HG03280 (cell line): ENCODE results near the gene ANKRD12.
A peak's percentile ranks its signal among the peaks of the same experiment; 100 is the strongest.
"Not testable (repeated sequence)": the region's sequence is repeated elsewhere in the genome, so short reads cannot be mapped to it uniquely, and the experiment has no call there.

ENCODE experiments used
- ATAC-seq: cut with Tn5 transposase; IDR thresholded peaks from one replicate; pipeline ENCODE4 v1.9.1; 2021; ENCODE audit warnings: mild to moderate bottlenecking, moderate library complexity; ENCODE audit not compliant: unreplicated experiment

ANKRD12 gene

DNA sequence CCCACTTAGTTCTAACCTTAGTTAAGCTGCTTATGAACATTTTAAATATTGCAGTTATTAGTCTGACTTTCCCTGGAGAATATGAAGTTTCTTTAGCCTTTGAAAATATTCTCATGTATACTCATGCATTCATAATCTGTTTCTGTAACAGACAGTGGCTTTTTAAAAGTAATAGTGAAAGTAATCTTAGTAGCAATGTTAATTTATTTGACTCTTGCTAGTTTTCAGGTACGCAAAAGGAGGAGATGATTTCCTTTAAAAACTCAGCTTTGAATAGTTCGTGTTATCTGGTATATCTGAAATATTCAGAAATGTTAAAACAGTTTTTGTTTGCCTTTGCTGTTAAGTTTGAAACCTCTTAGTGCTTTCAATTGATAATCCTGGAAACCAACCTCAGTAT, 3.8 kb downstream of the ANKRD12 start:
- ATAC-seq, result no peak

DNA sequence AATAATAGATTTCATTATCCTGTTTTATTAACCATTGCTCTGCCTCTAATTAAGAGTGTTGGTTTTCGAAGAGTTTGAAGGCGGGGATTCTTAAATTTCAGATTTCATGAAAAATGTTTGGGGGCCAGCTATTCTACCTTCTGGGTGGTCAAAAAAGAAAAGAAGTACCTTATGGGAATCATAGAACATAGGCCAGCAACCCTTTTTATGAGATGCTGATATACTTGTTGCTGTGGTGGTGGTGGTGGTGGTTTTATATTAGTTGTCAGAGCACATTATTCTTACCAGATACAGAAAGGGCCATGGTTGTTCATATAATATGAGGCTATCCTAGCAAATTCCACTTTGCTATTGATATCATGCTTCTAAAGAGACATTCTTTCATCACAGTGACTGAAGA, 4.4 kb downstream of the ANKRD12 start:
- ATAC-seq, result no peak

GRCh38 chr18:9146224-9146623, 9.6 kb downstream of the ANKRD12 start:
- ATAC-seq, result no peak

- no peak for ATAC-seq
Measured at GRCh38 chr18:9147440-9148202, 11.0 kb downstream of the ANKRD12 start.

GRCh38 chr18:9148203-9148552, 11.6 kb downstream of the ANKRD12 start:
- ATAC-seq, result no peak

DNA sequence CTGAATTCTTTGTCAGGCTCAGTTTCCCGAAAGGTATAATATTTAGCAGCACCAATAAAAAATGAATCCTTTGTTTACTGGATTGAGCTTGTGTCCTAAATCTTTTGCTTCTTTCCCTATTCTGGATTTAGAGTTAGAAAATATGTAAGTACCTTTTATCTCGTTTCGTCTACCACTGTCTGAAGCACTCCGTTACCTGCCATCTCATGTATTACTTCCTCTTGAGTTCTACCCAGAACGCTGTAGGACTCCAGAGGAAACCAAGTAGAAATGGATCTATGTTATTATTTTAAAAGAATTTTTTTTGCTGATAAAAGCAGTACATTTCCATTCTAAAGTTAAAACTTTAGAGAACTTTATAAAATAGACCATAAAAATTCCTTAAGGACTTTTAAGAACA, 13.5 kb downstream of the ANKRD12 start:
- no peak for ATAC-seq

- no peak for ATAC-seq
Measured at GRCh38 chr18:9153256-9153655, 16.7 kb downstream of the ANKRD12 start.

DNA sequence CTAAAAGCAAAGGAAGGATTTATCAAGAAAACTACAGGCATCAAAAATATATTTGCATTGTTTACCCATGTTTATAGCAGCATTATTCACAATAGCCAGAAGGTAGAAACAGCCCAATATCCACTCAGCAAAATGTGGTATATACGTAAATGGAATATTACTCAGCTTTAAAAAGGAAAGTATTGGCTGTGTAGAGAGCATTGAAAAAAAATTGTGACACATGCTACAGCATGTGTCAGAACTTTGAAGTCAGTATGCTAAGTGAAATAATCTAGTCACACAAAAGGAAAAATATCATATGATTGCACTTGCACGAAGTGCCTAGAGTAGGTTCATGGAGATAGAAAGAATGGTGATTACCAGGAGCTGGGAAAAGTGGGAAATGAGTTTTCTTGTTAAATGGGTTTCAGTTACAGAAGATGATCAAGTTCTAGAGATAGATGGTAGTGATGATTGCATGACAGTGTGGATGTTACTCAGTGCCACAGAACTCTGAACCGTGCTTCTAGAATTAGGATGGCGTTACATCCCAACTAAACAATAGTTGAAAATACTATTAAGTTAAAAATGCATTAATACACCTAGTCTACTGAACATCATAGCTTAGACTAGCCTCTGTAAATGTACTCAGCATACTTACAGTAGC, 20.1 kb downstream of the ANKRD12 start:
- ATAC-seq, result no peak

- ATAC-seq, result no peak
Measured at GRCh38 chr18:9157806-9158205, 21.2 kb downstream of the ANKRD12 start.

DNA sequence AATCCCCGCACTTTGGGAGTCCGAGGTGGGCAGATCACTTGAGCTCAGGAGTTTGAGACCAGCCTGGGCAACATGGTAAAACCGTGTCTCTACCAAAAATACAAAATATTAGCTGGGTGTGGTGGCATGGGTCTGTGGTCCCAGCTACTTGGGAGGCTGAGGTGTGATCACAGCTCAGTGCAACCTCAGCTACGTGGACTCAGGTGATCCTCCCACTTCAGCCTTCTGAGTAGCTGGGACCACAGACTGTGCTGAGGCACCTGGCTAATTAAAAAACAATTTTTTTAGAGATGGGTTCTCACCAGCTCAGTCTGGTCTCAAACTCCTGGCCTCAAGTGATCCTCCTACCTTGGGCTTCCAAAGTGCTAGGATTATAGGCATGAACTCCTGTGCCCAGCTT, 23.4 kb downstream of the ANKRD12 start:
- no peak for ATAC-seq

- not testable (repeated sequence) for ATAC-seq
Measured at GRCh38 chr18:9162663-9163062, 26.1 kb downstream of the ANKRD12 start.

- not testable (repeated sequence) for ATAC-seq
Measured at GRCh38 chr18:9164149-9164548, 27.6 kb downstream of the ANKRD12 start.

- not testable (repeated sequence) for ATAC-seq
Measured at GRCh38 chr18:9165883-9166282, 29.3 kb downstream of the ANKRD12 start.

DNA sequence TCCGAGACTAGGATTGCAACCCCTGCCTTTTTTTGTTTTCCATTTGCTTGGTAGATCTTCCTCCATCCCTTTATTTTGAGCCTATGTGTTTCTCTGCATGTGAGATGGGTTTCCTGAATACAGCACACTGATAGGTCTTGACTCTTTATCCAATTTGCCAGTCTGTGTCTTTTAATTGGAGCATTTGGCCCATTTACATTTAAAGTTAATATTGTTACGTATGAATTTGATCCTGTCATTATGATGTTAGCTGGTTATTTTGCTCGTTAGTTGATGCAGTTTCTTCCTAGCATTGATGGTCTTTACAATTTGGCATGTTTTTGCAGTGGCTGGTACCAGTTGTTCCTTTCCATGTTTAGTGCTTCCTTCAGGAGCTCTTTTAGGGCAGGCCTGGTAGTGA, 32.9 kb downstream of the ANKRD12 start:
- ATAC-seq, result not testable (repeated sequence)

DNA sequence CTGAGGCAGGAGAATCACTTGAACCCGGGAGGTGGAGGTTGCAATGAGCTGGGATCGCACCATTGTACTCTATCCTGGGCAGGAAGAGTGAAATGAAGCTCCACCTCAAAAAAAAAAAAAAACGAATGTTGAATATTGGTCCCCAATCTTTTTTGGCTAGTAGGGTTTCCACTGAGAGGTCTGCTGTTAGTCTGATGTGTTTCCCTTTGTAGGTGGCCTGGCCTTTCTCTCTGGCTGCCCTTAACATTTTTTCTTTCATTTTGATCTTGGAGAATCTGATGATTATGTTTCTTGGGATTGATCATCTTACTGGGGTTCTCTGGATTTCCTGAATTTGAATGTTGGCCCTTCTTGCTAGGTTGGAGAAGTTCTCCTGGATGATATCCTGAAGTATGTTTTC, 35.3 kb downstream of the ANKRD12 start:
- not testable (repeated sequence) for ATAC-seq

DNA sequence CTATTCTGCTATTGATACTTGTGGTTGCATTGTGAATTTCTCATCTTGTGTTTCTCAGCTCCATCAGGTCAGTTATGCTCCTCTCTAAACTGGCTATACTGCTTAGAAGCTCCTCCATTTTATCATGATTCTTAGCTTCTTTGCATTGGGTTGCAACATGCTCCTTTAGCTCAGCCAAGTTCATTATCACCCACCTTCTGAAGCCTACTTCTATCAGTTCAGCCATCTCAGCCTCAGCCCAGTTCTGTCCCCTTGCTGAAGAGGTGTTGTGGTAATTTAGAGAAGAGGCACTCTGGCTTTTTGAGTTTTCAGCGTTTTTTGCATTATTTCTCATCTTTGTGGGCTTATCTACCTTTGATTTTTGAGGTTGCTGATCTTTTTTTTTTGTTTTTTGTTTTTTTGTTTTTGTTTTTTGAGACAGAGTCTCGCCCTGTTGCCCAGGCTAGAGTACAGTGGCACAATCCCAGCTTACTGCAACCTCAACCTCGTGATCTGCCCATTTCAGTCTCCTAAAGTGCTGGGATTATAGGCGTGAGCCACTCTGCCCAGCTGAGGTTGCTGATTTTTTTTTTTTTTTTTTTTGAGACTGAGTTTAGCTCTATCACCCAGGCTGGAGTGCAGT, 36.0 kb downstream of the ANKRD12 start:
- no peak for ATAC-seq

- ATAC-seq, result peak; percentile 64
Measured at GRCh38 chr18:9173770-9174233, 37.2 kb downstream of the ANKRD12 start.

DNA sequence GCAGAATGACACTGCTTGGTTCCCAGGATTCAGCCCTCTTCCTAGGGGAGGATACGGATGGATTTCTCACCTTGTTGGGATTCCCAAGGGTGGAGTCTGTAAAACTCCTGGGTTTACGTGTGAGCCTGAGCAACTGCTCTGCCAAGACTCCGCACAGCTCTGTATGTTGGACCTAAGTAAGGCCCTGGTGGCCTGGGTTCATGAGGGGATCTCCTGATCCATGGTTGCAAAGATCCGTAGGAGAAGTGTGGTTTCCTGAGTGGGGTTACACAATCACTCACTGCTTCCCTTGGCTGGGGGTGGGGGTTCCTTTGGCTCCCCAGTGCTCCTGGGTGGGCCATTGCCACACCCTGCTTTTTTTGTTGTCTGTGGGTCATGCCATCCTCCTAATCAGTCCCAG, 37.7 kb downstream of the ANKRD12 start:
- no peak for ATAC-seq

DNA sequence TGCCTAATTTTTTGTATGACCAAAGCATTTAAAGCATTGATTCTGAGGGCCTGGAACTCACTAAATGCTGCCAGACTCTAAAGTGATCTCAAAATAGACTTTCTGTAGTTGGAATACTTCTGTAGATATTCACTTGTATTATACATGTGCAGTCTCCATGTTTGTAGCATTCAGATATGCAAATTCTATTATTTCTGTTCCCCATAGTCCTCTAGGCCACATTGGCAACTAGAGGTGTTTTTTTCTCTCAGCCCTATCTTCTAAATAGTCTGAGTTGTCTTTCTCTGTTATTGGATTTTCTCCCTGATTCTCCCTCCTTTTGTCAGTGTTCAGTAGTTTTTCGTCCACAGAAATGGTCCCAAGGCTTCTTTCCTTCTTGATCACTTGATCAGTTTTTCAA, 38.5 kb downstream of the ANKRD12 start:
- ATAC-seq, result no peak

GRCh38 chr18:9177031-9177430, 40.5 kb downstream of the ANKRD12 start:
- ATAC-seq, result no peak

- no peak for ATAC-seq
Measured at GRCh38 chr18:9177466-9177865, 40.9 kb downstream of the ANKRD12 start.

DNA sequence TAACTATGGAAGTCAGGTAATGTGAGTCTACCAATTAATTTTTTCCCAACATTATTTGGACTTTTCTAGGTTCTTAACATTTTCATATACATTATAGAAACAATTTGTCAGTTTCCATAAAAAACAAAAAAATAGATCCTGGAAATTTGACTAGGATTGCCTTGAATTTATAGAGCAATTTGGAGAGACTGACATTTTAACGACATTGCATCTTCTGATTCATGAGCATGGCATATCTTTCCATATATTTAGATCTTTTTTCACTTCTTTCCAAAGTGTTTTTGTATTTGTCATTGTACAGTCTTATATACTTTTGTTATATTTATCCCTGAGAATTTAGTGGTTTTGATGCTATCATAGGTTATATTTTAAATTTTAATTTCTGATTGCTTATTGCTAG, 42.0 kb downstream of the ANKRD12 start:
- no peak for ATAC-seq
